Measurements from ENCODE around the gene IL1RAPL1.
A peak's percentile ranks its signal among the peaks of the same experiment; 100 is the strongest.

- TF ChIP-seq CTCF (conservative IDR thresholded peaks at IDR 0.05; ENCODE audit: low read length) = peak; percentile 54
- TF ChIP-seq EZH2phosphoT487 (IDR thresholded peaks at IDR 0.05; ENCODE audit: borderline replicate concordance) = no peak
These were observed 72.0 kb downstream of the IL1RAPL1 start for GRCh38 chrX:28659269-28659668.
